PFSK-1 (cell line): ENCODE results near the gene DPP6.

Source experiments
- FOXP2 ChIP-seq: optimal IDR thresholded peaks from 2 replicates; pipeline ENCODE3; 2011; ENCODE audit warnings: borderline replicate concordance, control low read depth, inconsistent platforms; ENCODE audit not compliant: insufficient read depth; ENCODE audit errors: extremely low read length, extremely low read depth
- POLR2AphosphoS5 ChIP-seq: IDR thresholded peaks from 2 replicates; pipeline ENCODE4 v1.6.1; 2012; ENCODE audit warnings: low read depth, mild to moderate bottlenecking, control low read depth, low read length, moderate library complexity
- REST ChIP-seq, 2 experiments: IDR thresholded peaks; 2 replicates each; pipeline versions ENCODE4 v1.6.1 to v1.8.0; 2011 to 2012; ENCODE audit warnings: low read depth in 2 of 2, low read length in 2 of 2, control low read depth in 1 of 2, inconsistent platforms in 1 of 2, mild to moderate bottlenecking in 1 of 2, moderate library complexity in 1 of 2; ENCODE audit not compliant: insufficient read depth in 1 of 2
- SIN3A ChIP-seq: IDR thresholded peaks from 2 replicates; pipeline ENCODE4 v1.6.1; 2012; ENCODE audit warnings: mild to moderate bottlenecking, low read length, moderate library complexity, borderline replicate concordance; ENCODE audit not compliant: insufficient read depth
- TAF1 ChIP-seq: IDR thresholded peaks from 2 replicates; pipeline ENCODE4 v1.6.1; 2012; ENCODE audit warnings: low read length, control low read depth, borderline replicate concordance; ENCODE audit not compliant: insufficient read depth

The DPP6 gene

DNA sequence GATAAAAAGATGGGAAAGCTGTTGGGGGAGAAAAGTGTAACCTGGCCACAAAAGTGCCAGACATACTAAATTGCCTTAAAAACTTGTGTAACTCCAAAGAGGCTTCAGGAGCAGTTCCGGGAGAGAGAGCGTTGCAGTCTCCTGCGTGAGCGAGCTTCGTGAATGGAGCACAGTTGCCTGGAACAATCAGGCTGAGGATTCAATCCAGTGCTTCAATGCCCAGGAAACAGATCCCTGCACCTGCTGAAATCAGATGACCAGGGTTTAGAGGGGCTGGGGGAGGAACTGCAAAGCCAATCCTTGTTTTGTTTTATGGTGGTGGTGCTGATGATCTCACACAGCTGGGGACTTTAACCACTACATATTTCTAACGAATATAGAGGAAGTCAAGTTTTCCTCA, 398.3 kb downstream of the DPP6 start:
- no peak for TF ChIP-seq TAF1
- no peak for TF ChIP-seq REST (IDR thresholded peaks at IDR 0.05; ENCODE audit: insufficient read depth in 1 of 2, low read depth in 2 of 2, low read length in 2 of 2)
- TF ChIP-seq POLR2AphosphoS5: no peak
- no peak for TF ChIP-seq SIN3A
- no peak for TF ChIP-seq FOXP2

GRCh38 chr7:154451480-154452457, 399.6 kb downstream of the DPP6 start:
- TF ChIP-seq TAF1 (no peak), FOXP2 (no peak), POLR2AphosphoS5 (no peak), REST (IDR thresholded peaks at IDR 0.05; ENCODE audit: insufficient read depth in 1 of 2, low read depth in 2 of 2, low read length in 2 of 2) (no peak), SIN3A (no peak)

DNA sequence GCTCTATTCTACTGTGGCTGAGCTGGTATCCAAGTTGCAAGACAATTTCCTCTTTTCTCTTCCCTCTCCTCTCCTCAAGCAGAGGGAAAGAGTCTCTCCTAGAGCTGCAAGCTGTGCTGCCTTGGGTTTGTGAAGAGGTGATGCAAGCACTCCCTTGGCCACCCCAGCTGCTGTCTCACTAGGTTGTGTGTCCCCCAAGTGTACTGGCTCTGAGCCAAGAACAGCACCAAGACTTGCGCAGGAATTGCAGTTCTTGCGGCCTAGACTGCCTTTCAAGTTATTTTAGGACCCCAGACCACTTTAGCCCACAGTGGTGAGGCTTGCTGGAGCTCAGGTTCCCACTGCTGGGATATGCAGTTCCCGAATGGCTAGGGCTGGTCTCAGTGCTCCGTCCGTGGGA, 411.6 kb downstream of the DPP6 start:
- TF ChIP-seq FOXP2 (no peak), POLR2AphosphoS5 (no peak)

DNA sequence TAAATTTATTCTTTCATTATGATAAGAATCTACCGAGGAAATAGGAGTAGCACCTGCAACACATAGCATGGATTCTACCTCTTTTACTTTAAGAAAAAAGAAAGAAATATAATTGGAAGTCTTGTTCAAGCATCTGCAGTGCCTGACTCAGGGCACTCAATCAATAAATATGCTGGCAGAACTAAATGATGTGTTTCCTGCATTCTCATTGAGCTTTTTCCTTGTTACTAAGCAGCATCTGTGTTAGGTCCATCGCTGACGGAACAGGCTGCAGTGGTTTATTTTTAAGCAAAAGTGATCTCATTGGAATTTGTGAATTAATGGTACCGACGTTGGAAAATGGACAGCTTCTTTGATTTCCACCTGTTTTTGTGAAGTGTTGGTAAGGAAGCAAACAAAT, 417.5 kb downstream of the DPP6 start:
- TF ChIP-seq TAF1 (no peak), REST (IDR thresholded peaks at IDR 0.05; ENCODE audit: insufficient read depth in 1 of 2, low read depth in 2 of 2, low read length in 2 of 2) (no peak), POLR2AphosphoS5 (no peak), SIN3A (no peak), FOXP2 (no peak)

DNA sequence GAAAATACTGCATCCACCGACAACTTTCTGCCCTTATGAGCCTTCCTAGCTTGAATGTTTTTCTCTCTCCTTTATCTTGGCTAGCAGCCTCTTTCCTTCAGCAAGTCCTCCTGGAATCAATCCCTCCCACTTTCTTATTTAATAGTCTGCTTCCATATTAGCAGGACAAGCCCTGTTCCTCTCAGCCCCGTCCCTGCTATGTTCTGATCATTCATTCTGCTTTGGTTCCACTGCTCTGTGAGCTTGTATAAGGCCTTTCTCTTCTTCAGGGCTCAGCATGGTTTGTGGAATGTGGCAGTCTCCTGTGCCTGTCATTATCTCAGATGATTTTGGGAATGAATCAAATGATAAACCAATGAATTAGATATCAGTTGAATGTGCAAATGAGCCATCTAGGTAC, 420.1 kb downstream of the DPP6 start:
- TF ChIP-seq SIN3A (no peak), POLR2AphosphoS5 (no peak), FOXP2 (no peak), REST (IDR thresholded peaks at IDR 0.05; ENCODE audit: insufficient read depth in 1 of 2, low read depth in 2 of 2, low read length in 2 of 2) (no peak), TAF1 (no peak)
